ENCODE data around the gene EHD3. TPM values are rescaled to one million over a fixed set of nuclear protein-coding genes. Genes with fewer than 3 reads are reported as not detected.
"Not testable (repeated sequence)": the region's sequence is repeated elsewhere in the genome, so short reads cannot be mapped to it uniquely, and the experiment has no call there.

Gene EHD3
- total RNA-seq, 1 donor from 2014 or later = 22.9 TPM

DNA sequence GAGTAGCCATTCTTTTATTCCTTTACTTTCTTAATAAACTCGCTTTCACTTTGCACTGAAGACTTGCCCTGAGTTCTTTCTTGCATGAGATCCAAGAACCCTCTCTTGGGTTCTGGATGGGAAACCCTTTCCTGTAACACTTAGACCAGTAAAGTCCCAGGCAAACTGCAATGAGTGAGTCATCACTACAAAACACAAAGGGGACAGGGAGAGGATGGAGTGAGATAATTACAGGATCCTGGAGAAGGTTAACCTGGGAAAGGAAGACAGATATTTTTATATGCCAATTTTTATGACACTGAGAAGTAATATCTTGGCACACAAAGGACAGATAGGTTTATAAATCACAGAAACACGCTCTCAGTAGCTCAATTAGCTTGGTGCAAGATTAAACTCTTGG, 48.7 kb downstream of the EHD3 start:
- DNase-seq (ENCODE audit: extremely low read depth, low read depth, low spot score) = no peak

- DNase-seq (ENCODE audit: extremely low read depth, low read depth, low spot score) = not testable (repeated sequence)
Observed at GRCh38 chr2:31283193-31283919, 49.4 kb downstream of the EHD3 start.

DNA sequence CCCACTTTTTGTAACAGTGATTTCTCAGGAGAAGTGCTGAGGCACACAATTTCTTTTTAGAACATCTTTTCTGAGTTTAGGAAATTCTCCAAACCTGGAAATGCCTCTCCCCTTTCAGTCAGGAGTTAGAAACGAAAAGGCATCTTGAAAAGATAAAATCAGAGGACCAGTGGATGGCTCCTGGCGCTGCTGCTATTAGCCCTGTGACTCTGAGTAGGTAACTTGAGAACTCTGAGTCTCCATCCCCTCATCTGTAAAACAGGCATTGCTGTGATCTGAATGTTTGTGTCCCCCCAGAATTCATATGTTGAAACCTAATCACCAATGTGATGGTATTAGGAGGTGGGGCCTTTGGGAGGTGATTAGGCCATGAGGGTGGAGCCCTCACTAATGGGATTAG, 50.2 kb downstream of the EHD3 start:
- DNase-seq (ENCODE audit: extremely low read depth, low read depth, low spot score) = no peak

GRCh38 chr2:31286230-31286629, 52.3 kb downstream of the EHD3 start:
- no peak for DNase-seq (ENCODE audit: extremely low read depth, low read depth, low spot score)

- no peak for DNase-seq (ENCODE audit: extremely low read depth, low read depth, low spot score)
Observed at GRCh38 chr2:31286961-31287550, 53.1 kb downstream of the EHD3 start.

- no peak for DNase-seq (ENCODE audit: extremely low read depth, low read depth, low spot score)
Observed at GRCh38 chr2:31287654-31288053, 53.7 kb downstream of the EHD3 start.

GRCh38 chr2:31294196-31294595, 60.2 kb downstream of the EHD3 start:
- no peak for DNase-seq (ENCODE audit: extremely low read depth, low read depth, low spot score)

- no peak for DNase-seq (ENCODE audit: extremely low read depth, low read depth, low spot score)
Observed at GRCh38 chr2:31296641-31297287, 62.8 kb downstream of the EHD3 start.

GRCh38 chr2:31297751-31298150, 63.8 kb downstream of the EHD3 start:
- no peak for DNase-seq (ENCODE audit: extremely low read depth, low read depth, low spot score)

- DNase-seq (ENCODE audit: extremely low read depth, low read depth, low spot score) = no peak
Observed at GRCh38 chr2:31299547-31299946, 65.6 kb downstream of the EHD3 start.

DNA sequence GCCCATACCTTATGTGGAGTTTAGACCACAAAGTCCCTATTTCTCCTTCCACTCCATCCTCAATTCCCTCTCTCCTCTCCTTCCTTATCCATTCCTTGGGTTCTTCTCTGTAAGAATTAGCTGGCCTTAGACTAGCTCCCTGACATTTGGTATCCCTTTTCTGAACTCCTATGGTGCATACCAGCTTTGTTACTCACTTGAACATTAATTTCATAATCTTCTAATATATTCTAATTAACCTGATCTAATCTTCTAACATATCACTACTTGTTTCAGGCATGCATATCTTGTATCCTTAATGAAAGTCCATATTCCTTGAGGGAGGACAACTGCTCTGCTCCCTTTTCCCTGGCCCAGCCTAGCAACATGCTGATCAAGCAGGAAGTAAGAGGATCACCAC, 66.4 kb downstream of the EHD3 start:
- no peak for DNase-seq (ENCODE audit: extremely low read depth, low read depth, low spot score)

DNA sequence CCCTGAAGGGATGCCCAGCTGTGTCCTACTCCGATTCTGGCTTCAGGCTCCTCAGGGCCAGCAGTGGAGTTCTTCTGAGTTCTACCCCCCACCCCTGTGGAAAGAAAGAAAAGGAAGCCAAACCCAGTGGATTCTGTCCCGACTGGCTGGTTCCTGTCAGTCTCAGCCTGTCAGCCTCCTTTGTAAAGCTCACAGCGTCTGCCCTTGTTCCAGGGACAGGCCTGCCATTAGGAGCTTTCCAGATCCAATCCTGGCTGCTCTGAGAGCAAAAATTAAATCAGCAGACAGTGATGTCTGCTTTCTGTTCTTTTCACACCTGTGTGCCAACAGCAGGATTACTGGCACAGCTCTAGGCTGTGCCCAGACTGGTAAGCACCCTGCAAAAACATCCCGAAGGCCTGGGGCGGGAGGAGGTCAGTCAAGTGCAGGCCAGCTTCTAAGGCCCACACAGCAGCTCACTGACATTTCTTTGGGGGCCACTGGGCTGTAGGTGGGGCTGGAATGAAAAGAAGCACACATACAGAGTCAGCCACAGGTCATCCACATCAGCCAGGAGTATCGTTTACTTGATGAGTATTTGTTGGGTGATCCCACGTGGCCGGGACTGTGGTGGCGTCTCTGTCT, 69.1 kb downstream of the EHD3 start:
- no peak for DNase-seq (ENCODE audit: extremely low read depth, low read depth, low spot score)

- no peak for DNase-seq (ENCODE audit: extremely low read depth, low read depth, low spot score)
Observed at GRCh38 chr2:31304816-31305215, 70.9 kb downstream of the EHD3 start.

- no peak for DNase-seq (ENCODE audit: extremely low read depth, low read depth, low spot score)
Observed at GRCh38 chr2:31312898-31313297, 78.9 kb downstream of the EHD3 start.

DNA sequence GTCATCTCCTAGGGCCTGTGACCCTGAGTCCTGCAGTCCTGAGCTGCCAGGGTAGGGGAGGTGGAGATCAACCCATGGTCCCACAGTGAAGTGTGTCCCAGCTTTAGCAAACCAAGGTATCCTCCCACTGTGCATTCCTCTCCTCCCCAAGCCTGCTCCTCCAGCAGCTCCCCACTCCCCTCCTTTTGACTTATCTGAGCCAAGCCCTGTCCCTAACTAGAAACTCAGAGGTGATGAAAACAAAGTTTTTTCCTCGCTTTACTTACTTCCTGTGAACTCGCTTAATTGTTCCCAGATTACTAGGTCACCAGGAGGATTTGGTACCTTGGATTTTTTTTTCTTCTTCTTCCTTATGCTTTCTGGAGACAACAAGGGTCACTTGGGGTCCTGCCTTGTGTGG, 80.8 kb downstream of the EHD3 start:
- no peak for DNase-seq (ENCODE audit: extremely low read depth, low read depth, low spot score)

DNA sequence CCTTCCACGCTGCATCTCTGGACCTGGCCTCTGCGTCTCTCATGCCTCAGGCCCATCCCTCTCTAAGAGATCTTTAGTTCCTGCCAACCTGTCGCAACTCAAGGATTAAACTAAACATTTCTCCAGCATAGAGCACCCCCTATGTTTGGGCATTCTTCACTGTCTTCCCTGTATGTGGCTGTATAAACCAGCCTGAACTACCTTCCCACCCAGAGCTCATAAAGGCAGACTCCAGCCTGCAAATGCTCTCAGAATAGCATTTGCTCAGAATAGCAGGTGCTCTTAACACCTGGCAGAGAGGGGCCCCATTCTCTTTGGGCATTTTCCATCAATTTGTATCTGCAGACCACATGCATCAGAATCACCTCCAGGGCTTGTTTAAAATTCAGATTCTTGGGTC, 83.4 kb downstream of the EHD3 start:
- no peak for DNase-seq (ENCODE audit: extremely low read depth, low read depth, low spot score)

DNA sequence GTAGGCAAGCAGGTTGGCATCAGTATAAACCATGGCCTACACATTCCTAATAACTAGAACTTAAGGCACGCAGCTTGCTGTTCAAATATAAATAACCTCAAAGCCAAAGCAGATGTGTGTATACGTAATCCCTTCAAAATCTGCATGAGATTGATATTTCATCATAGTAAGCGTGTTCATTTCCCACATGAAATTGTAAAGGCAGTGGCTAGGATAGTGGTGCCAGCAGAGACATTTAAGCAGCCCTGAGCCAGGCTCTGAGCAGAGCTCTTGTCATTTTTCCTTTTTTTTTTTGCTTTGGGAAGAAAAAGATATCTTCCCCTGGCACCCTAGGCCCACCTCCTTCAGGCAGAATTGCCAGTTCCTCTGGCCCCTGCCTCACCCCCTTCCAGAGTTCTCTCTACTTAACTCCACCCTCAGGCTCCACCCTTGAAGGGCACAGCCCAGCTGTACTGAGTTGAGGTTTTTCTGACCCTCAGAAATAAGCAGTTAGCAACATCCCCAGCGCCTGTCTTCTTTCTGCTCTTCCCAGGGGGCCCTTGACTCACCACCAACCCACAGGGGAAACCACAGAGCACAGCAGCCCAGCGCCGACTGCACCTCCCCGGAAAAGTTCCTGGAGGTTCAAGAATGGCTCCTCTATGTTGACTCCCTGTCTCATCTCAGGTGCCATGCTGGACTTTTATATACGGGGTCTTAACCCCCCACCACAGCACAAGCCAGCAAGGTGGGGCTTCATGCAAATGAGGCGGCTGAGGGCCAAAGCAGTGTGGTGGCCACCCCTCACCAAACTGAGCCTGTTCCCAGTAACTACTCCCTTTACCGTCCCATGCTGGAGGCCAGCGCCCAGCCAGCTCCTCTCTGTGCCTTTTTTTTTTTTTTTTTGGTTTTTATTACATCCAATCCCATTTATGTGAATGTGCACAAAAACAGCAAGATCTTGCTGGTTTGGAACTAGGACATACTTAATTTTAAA, 84.7 kb downstream of the EHD3 start:
- DNase-seq (ENCODE audit: extremely low read depth, low read depth, low spot score) = no peak

All from glomerular endothelial cell (primary cell).